GM19351 (cell line): Measurements from ENCODE around the gene CBX2.

Experiments
- ATAC-seq: cut with Tn5 transposase; IDR thresholded peaks from one replicate; pipeline ENCODE4 v1.9.1; 2021; ENCODE audit warnings: mild to moderate bottlenecking, moderate library complexity; ENCODE audit not compliant: unreplicated experiment

CBX2 gene

GRCh38 chr17:79777894-79778503, at the start of gene CBX2:
TSS of gene CBX2 (plus strand) at chr17:79778148. CDS start at chr17:79778236, 88 bp downstream.
- peak; percentile 61 for ATAC-seq

GRCh38 chr17:79728169-79728907, 49.6 kb upstream of the CBX2 start:
- ATAC-seq: peak; percentile 54

GRCh38 chr17:79728908-79729471, 49.0 kb upstream of the CBX2 start:
- ATAC-seq: no peak

- no peak for ATAC-seq
Observed at GRCh38 chr17:79729761-79730160, 48.2 kb upstream of the CBX2 start.

GRCh38 chr17:79730437-79730768, 47.5 kb upstream of the CBX2 start:
- ATAC-seq: no peak

GRCh38 chr17:79730769-79731483, 47.0 kb upstream of the CBX2 start, which contains the start of gene ENPP7:
TSS of gene ENPP7 (plus strand) at chr17:79730943. CDS start at chr17:79731140, 197 bp downstream.
- no peak for ATAC-seq

- no peak for ATAC-seq
Observed at GRCh38 chr17:79732254-79732653, 45.7 kb upstream of the CBX2 start.

- no peak for ATAC-seq
Observed at GRCh38 chr17:79732804-79733691, 44.9 kb upstream of the CBX2 start.

GRCh38 chr17:79733692-79734070, 44.3 kb upstream of the CBX2 start:
- ATAC-seq: no peak

- no peak for ATAC-seq
Observed at GRCh38 chr17:79735096-79735495, 42.9 kb upstream of the CBX2 start.

GRCh38 chr17:79737046-79737921, 40.7 kb upstream of the CBX2 start:
- no peak for ATAC-seq

- ATAC-seq: no peak
Observed at GRCh38 chr17:79737922-79738578, 39.9 kb upstream of the CBX2 start.

- no peak for ATAC-seq
Observed at GRCh38 chr17:79738643-79739042, 39.3 kb upstream of the CBX2 start.

GRCh38 chr17:79739148-79740062, 38.5 kb upstream of the CBX2 start:
- no peak for ATAC-seq

- ATAC-seq: no peak
Observed at GRCh38 chr17:79740413-79740812, 37.5 kb upstream of the CBX2 start.

- no peak for ATAC-seq
Observed at GRCh38 chr17:79741401-79741750, 36.6 kb upstream of the CBX2 start.

- ATAC-seq: no peak
Observed at GRCh38 chr17:79741751-79742588, 36.0 kb upstream of the CBX2 start.
